GM12892 (cell line): ENCODE measurements around the gene AKR7A2.

ENCODE experiments used
- POLR2A ChIP-seq: IDR thresholded peaks from 2 replicates; pipeline ENCODE4 v1.6.1; 2011; ENCODE audit warnings: low read depth, low read length, control low read depth
- POLR2AphosphoS5 ChIP-seq: IDR thresholded peaks from 2 replicates; pipeline ENCODE4 v1.6.1; 2011; ENCODE audit warnings: low read depth, low read length, control low read depth

DNA sequence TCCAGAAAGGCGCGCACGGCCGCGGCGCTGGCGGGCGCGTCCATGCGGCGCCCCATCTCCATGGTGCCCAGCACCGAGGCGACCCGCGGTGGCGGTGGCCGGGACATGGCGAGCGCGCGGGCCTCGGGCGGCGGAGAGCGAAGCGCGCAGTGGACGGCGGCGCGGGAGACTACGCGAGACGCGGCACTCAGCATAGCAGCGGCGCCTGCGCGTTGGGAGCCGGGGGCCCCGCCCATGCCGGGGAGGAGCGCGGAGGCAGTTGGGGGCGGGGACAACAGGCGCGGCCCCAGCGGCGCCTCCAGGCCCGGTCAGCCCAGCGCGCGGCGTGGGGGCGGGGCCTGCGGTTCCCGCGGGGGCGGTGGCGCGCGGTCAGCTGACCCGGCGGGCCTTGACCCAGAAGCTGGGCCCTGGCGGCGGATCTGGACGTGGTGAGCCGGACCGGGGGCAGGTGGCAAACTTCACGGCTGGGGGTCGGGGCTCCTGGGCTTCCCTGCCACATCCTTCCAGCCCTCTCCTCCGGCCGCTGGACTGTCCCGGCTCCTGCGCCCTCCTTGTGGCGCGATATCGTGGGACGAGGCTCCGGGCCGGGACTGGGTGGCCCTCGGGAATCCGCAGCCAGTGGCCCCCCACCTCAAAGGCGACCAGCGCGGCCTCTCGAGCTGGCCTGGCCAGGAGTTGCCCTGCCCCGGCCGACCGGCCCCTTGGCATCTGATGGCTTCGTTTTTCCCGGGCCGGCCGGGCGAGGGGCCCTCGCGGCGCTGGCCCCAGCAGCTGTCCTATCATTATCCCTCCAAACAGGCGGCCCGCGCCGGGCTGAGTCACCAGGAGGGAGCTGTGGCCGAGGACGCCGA, at the start of gene AKR7A2, which contains the start of gene SLC66A1:
- peak; percentile 82 for TF ChIP-seq POLR2A
- TF ChIP-seq POLR2AphosphoS5: peak; percentile 69
